HCT116 (cell line): Measurements from ENCODE around the gene KCNK5. TPM values are rescaled to one million over a fixed set of nuclear protein-coding genes. Genes with fewer than 3 reads are reported as not detected.

Experiments
- ATAC-seq: fragments of 200-7000 bp; cut with Tn5 transposase; 2 replicates; pipeline ENCODE4 v1.9.1; 2020; ENCODE audit warnings: mild to moderate bottlenecking, moderate library complexity
- BruUV-seq: library from RNA; stranded (reverse); fragments of 400-500 nt; replicated peaks from 2 replicates; lab custom pipeline; 2021; lab: Mats Ljungman, UMichigan
- CTCF ChIA-PET: fragments of 300-600 bp; sonication (Branson Sonifier 250); formaldehyde crosslinking; loops from one replicate; lab custom pipeline; 2021; ENCODE audit warnings: antibody characterized with exemption; lab: Charles Lee
- POLR2A ChIA-PET: fragments of 300-600, 350-600 bp; sonication (Branson Sonifier 250); formaldehyde crosslinking; loops from one replicate; lab custom pipeline; 2021; ENCODE audit warnings: antibody characterized with exemption; lab: Charles Lee
- RAD21 ChIA-PET, 2 experiments: fragments of 300-600 bp; sonication (Branson Sonifier 250); formaldehyde crosslinking; loops; one replicate each; lab custom pipeline; 2023; ENCODE audit warnings: low total read pairs in 2 of 2; ENCODE audit not compliant: uncharacterized antibody in 2 of 2, unreplicated experiment in 2 of 2, low non-redundant PET in 1 of 2; lab: Charles Lee
- DNase-seq: peaks from one replicate; pipeline ENCODE4 v3.0.0-alpha.2; 2010; ENCODE audit warnings: low read depth, low spot score
- H2AFZ ChIP-seq: fragments of 200-600 bp; shearing (Covaris generic), sonication (generic); 2 replicates; pipeline ENCODE4 v1.6.1; 2017; ENCODE audit warnings: low read depth, mixed run types, mixed read lengths, antibody characterized with exemption, low read length; ENCODE audit not compliant: poor library complexity, severe bottlenecking
- H3K27ac ChIP-seq: 2 replicates; pipeline ENCODE4 v1.5.1; 2012; ENCODE audit warnings: low read depth, low read length
- H3K27me3 ChIP-seq: fragments of 200-600 bp; sonication (generic); 2 replicates; pipeline ENCODE4 v1.6.1; 2016; ENCODE audit warnings: mixed run types, low read length, mixed read lengths; ENCODE audit not compliant: insufficient read depth
- H3K36me3 ChIP-seq, 2 experiments: fragments of 200-500 bp in 1 of 2; fragments of 200-600 bp in 1 of 2; sonication (Bioruptor generic) in 1 of 2; sonication (generic) in 1 of 2; 2 replicates each; pipeline versions ENCODE4 v1.5.1 to v1.6.1; 2014 to 2016; ENCODE audit warnings: low read length in 2 of 2, inconsistent platforms in 1 of 2, mixed read lengths in 1 of 2, mixed run types in 1 of 2; ENCODE audit not compliant: insufficient read depth in 2 of 2, control insufficient read depth in 1 of 2
- H3K4me1 ChIP-seq, 2 experiments: fragments of 200-600 bp in 1 of 2; sonication (generic) in 1 of 2; 2 replicates each; pipeline versions ENCODE4 v1.5.1 to v1.6.1; 2012 to 2017; ENCODE audit warnings: low read length in 2 of 2, inconsistent platforms in 1 of 2, mild to moderate bottlenecking in 1 of 2, mixed read lengths in 1 of 2, mixed run types in 1 of 2, moderate library complexity in 1 of 2; ENCODE audit not compliant: insufficient read depth in 2 of 2, control insufficient read depth in 1 of 2
- H3K4me2 ChIP-seq: fragments of 200-600 bp; sonication (generic); 2 replicates; pipeline ENCODE4 v1.6.1; 2017; ENCODE audit warnings: mixed run types, low read length, mixed read lengths
- H3K4me3 ChIP-seq, 2 experiments: fragments of 200-600 bp in 1 of 2; sonication (generic) in 1 of 2; replicated peaks in 1 of 2; 2 replicates each; pipeline ENCODE4 v1.5.1; 2011 to 2016; ENCODE audit warnings: low read length in 2 of 2, control low read depth in 1 of 2, low read depth in 1 of 2, mild to moderate bottlenecking in 1 of 2, mixed read lengths in 1 of 2, mixed run types in 1 of 2
- H3K79me2 ChIP-seq: fragments of 200-600 bp; sonication (generic); 2 replicates; pipeline ENCODE4 v1.6.1; 2017; ENCODE audit warnings: mild to moderate bottlenecking, mixed run types, low read length, moderate library complexity, mixed read lengths; ENCODE audit not compliant: insufficient read depth
- H3K9ac ChIP-seq: fragments of 200-600 bp; sonication (generic); 2 replicates; pipeline ENCODE4 v1.6.1; 2016; ENCODE audit warnings: low read length, mixed read lengths
- H3K9me2 ChIP-seq: fragments of 200-600 bp; sonication (generic), shearing (Covaris generic); 2 replicates; pipeline ENCODE4 v1.6.1; 2017; ENCODE audit warnings: mixed run types, mild to moderate bottlenecking, moderate library complexity; ENCODE audit not compliant: insufficient read depth
- H3K9me3 ChIP-seq, 2 experiments: fragments of 200-500 bp in 1 of 2; fragments of 200-600 bp in 1 of 2; sonication (Bioruptor generic) in 1 of 2; sonication (generic) in 1 of 2; 2 replicates each; pipeline ENCODE4 v1.6.1; 2014 to 2017; ENCODE audit warnings: low read length in 2 of 2, mixed read lengths in 2 of 2, inconsistent platforms in 1 of 2, low read depth in 1 of 2, mild to moderate bottlenecking in 1 of 2, mixed run types in 1 of 2, moderate library complexity in 1 of 2; ENCODE audit not compliant: control insufficient read depth in 1 of 2, insufficient read depth in 1 of 2
- H4K20me1 ChIP-seq: fragments of 200-600 bp; sonication (generic), shearing (Covaris generic); 2 replicates; pipeline ENCODE4 v1.6.1; 2017; ENCODE audit warnings: mixed run types, mild to moderate bottlenecking, moderate library complexity; ENCODE audit not compliant: insufficient read depth
- ELF1 ChIP-seq: IDR thresholded peaks from 2 replicates; pipeline ENCODE4 v1.6.1; 2012; ENCODE audit warnings: low read depth, borderline replicate concordance
- EZH2 ChIP-seq: fragments of 200-600 bp; sonication (generic); IDR thresholded peaks from 2 replicates; pipeline ENCODE4 v1.6.1; 2017; ENCODE audit warnings: antibody characterized with exemption, mixed run types
- EZH2phosphoT487 ChIP-seq: fragments of 200-600 bp; IDR thresholded peaks from 2 replicates; pipeline ENCODE4 v1.6.1; 2018; ENCODE audit warnings: antibody characterized with exemption, borderline replicate concordance
- JUND ChIP-seq: IDR thresholded peaks from 2 replicates; pipeline ENCODE4 v1.6.1; 2012
- POLR2A ChIP-seq: IDR thresholded peaks from 2 replicates; pipeline ENCODE4 v1.7.0; 2011; ENCODE audit warnings: borderline replicate concordance; ENCODE audit not compliant: insufficient read depth, insufficient read length; ENCODE audit errors: extremely low read depth
- POLR2AphosphoS5 ChIP-seq: IDR thresholded peaks from 2 replicates; pipeline ENCODE4 v1.6.1; 2011; ENCODE audit warnings: mild to moderate bottlenecking, low read depth, low read length, moderate library complexity
- RAD21 ChIP-seq: IDR thresholded peaks from 2 replicates; pipeline ENCODE4 v1.6.1; 2012; ENCODE audit warnings: low read depth, mild to moderate bottlenecking
- REST ChIP-seq: IDR thresholded peaks from 2 replicates; pipeline ENCODE4 v1.6.1; 2012; ENCODE audit warnings: low read depth
- SIN3A ChIP-seq: IDR thresholded peaks from 2 replicates; pipeline ENCODE4 v1.6.1; 2012; ENCODE audit warnings: low read depth
- SRF ChIP-seq: IDR thresholded peaks from 2 replicates; pipeline ENCODE4 v1.6.1; 2012; ENCODE audit warnings: low read depth
- ZFX ChIP-seq: fragments of 450-650 bp; IDR thresholded peaks from 2 replicates; pipeline ENCODE4 v1.6.1; 2017
- ZNF274 ChIP-seq: fragments of 200-500 bp; sonication (Bioruptor generic); IDR thresholded peaks from 2 replicates; pipeline ENCODE4 v1.6.1; 2014; ENCODE audit warnings: mild to moderate bottlenecking, low read depth, low read length, inconsistent platforms
- intact Hi-C: fragments of 100-400 bp; cut with micrococcal nuclease; formaldehyde crosslinking; loops from 2 replicates; pipeline ENCODE4 v1.10.0; 2022
- total RNA-seq: library from RNA; stranded (reverse); gene quantifications from one replicate; pipeline ENCODE4 v1.2.1, GENCODE V29; 2021; ENCODE audit not compliant: unreplicated experiment
- TF ChIP-seq, protein P1 (sequence below), 3 experiments: fragments of 200-600 bp in 1 of 3; sonication (generic) in 1 of 3; IDR thresholded peaks in 2 of 3; conservative IDR thresholded peaks in 1 of 3; 2 replicates each; pipeline ENCODE4 v1.5.1; 2012 to 2017; ENCODE audit warnings: low read depth in 2 of 3, low read length in 2 of 3, antibody characterized with exemption in 1 of 3, borderline replicate concordance in 1 of 3, control low read depth in 1 of 3, mild to moderate bottlenecking in 1 of 3, mixed read lengths in 1 of 3, mixed run types in 1 of 3, moderate library complexity in 1 of 3; ENCODE audit not compliant: insufficient read depth in 1 of 3
- TF ChIP-seq, protein P2 (sequence below): IDR thresholded peaks from 2 replicates; pipeline ENCODE4 v1.6.1; 2012

KCNK5 gene
- total RNA-seq, 1 experiment from 2014 or later = 9.5 TPM

- TF ChIP-seq REST = no peak
- TF ChIP-seq, all 23 proteins: peak for 0
Measured at GRCh38 chr6:39181333-39181732, 47.9 kb downstream of the KCNK5 start (continued).

- H3K27ac ChIP-seq = no peak overlapping the region
- no peak overlapping the region for H2AFZ ChIP-seq
- no peaks in the 10 kb centered on the region for H3K9me2 ChIP-seq
- H3K9ac ChIP-seq = no peak overlapping the region
- no peaks in the 10 kb centered on the region for H3K36me3 ChIP-seq
- peaks cover 0 to 5% of the 10 kb centered on the region in 2 experiments; a peak in 1 of 4 replicates for H3K4me1 ChIP-seq
- intact Hi-C loops = loop anchor here (5.0 kb wide), 1 partner anchor 48 kb away; the partner anchor contains the start of gene KCNK5
- H3K4me3 ChIP-seq = no peak overlapping the region
- no peaks in the 10 kb centered on the region for H4K20me1 ChIP-seq
- H3K9me3 ChIP-seq = peaks cover 11 to 12% of the 10 kb centered on the region in 2 experiments; a peak in 3 of 4 replicates
- TF ChIP-seq EZH2phosphoT487 (no peak), ZNF274 (no peak), ELF1 (no peak), SRF (no peak), ZFX (no peak), JUND (no peak), POLR2AphosphoS5 (no peak), REST (no peak), RAD21 (no peak), SIN3A (no peak), EZH2 (no peak), POLR2A (no peak)
- TF ChIP-seq, protein P1, sequence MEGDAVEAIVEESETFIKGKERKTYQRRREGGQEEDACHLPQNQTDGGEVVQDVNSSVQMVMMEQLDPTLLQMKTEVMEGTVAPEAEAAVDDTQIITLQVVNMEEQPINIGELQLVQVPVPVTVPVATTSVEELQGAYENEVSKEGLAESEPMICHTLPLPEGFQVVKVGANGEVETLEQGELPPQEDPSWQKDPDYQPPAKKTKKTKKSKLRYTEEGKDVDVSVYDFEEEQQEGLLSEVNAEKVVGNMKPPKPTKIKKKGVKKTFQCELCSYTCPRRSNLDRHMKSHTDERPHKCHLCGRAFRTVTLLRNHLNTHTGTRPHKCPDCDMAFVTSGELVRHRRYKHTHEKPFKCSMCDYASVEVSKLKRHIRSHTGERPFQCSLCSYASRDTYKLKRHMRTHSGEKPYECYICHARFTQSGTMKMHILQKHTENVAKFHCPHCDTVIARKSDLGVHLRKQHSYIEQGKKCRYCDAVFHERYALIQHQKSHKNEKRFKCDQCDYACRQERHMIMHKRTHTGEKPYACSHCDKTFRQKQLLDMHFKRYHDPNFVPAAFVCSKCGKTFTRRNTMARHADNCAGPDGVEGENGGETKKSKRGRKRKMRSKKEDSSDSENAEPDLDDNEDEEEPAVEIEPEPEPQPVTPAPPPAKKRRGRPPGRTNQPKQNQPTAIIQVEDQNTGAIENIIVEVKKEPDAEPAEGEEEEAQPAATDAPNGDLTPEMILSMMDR (IDR thresholded peaks at IDR 0.05 in 2 of 3, conservative IDR thresholded peaks at IDR 0.05 in 1 of 3; ENCODE audit: borderline replicate concordance in 1 of 3, insufficient read depth in 1 of 3, low read depth in 2 of 3, low read length in 2 of 3) = no peak
- TF ChIP-seq, protein P2, sequence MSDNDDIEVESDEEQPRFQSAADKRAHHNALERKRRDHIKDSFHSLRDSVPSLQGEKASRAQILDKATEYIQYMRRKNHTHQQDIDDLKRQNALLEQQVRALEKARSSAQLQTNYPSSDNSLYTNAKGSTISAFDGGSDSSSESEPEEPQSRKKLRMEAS = no peak
- no TSS peak for BruUV-seq
- no peak overlapping the region for H3K4me2 ChIP-seq
- H3K27me3 ChIP-seq = no peaks in the 10 kb centered on the region
- DNase-seq = no peak
- ChIA-PET RAD21 (no interaction called here), CTCF (interaction anchor here (1.1 kb wide), 1 partner anchor 124 kb away, joined by 3 read pairs; no protein-coding TSS in a partner anchor), POLR2A (no interaction called here)
- no peak for ATAC-seq
- H3K79me2 ChIP-seq = no peaks in the 10 kb centered on the region
Measured at GRCh38 chr6:39178804-39179203, 50.5 kb downstream of the KCNK5 start.
